GM21390 (cell line): ENCODE results near the gene MYO7A.

Source experiments
- ATAC-seq: cut with Tn5 transposase; IDR thresholded peaks from one replicate; pipeline ENCODE4 v1.9.1; 2021; ENCODE audit not compliant: unreplicated experiment

MYO7A gene

GRCh38 chr11:77111277-77111676 lies 16.8 kb upstream of the MYO7A start:
- no peak for ATAC-seq

- no peak for ATAC-seq
Measured at GRCh38 chr11:77111946-77112345, 16.1 kb upstream of the MYO7A start.

GRCh38 chr11:77112641-77113381 lies 15.2 kb upstream of the MYO7A start:
- ATAC-seq = no peak

- ATAC-seq = no peak
Measured at GRCh38 chr11:77113382-77114088, 14.5 kb upstream of the MYO7A start.

DNA sequence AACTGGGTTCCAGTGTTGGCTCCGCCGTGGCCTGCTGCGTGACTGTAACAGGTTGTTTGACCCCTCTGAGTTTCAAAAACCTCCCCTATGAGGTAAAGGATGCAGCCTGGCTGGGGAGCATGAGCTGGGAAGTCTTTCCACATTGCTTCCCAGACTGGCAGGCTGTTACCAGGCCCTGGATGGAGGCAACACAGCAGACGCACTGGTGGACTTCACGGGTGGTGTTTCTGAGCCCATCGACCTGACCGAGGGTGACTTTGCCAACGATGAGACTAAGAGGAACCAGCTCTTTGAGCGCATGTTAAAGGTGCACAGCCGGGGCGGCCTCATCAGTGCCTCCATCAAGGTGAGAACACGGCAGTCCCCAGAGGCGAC lies 14.0 kb upstream of the MYO7A start:
- no peak for ATAC-seq

DNA sequence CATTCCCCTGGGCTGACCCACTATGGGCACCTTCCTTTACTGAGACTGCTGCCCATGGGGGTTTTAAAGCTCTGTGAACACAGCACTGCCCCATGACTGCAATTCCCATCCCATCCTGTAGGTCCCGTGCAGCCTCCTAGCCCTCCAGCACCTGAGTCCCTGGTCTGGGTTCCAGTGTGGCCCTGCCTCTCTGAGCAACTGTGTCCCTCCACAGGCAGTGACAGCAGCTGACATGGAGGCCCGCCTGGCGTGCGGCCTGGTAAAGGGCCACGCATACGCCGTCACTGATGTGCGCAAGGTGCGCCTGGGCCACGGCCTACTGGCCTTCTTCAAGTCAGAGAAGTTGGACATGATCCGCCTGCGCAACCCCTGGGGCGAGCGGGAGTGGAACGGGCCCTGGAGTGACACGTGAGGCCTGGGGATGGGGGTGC lies 12.8 kb upstream of the MYO7A start:
- ATAC-seq = no peak

- ATAC-seq = no peak
Measured at GRCh38 chr11:77115956-77116355, 12.1 kb upstream of the MYO7A start.

DNA sequence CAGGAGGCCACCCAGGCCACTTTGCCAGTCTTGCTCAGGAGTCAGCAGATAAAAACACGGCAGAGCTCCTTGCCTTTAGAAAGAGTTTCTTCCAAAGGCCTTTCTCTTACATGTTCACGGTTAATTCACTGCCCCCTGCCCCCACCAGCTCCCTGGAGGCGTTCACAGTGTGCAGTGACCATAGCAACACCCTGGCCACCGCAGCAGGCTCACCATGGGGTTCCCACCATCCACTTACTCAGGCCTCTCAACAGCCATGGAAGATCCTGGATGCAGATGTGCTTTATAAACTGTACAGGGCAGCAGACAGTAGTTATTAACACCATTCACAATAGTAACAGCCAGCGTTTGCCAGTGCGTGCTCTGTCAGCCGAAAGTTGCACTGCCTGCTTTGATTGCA lies 10.6 kb upstream of the MYO7A start:
- ATAC-seq = no peak

- no peak for ATAC-seq
Measured at GRCh38 chr11:77118086-77118485, 10.0 kb upstream of the MYO7A start.

GRCh38 chr11:77118971-77119370 lies 9.1 kb upstream of the MYO7A start:
- ATAC-seq = no peak

GRCh38 chr11:77119531-77119936 lies 8.5 kb upstream of the MYO7A start:
- no peak for ATAC-seq

- ATAC-seq = no peak
Measured at GRCh38 chr11:77120571-77120970, 7.5 kb upstream of the MYO7A start.

DNA sequence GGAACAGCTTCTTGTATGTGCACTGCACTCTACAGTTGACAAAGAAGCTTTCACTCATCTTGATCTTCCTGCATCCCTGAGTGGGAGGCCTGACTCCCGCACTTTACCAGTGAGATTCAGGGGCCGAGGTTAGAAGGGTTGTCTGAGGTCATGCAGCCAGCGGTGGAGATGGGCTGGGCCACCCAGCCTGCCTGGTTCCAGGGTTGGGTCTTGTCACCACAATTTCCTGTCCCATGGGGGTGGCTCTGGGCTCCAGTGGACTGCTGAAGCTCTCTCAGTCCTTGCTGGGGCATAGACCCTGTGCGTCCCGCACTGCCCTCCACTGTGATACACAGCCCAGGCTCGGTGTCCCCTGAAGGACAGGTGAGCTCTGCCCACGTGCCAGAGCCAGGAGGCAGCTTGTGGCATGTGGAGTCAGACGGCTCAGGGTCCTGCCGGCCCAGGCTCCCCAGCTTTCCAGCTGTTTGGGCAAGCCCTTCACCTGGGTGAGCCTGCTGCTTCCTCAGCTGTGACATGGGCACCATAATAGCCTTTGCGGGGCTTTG lies 6.9 kb upstream of the MYO7A start:
- ATAC-seq = no peak

DNA sequence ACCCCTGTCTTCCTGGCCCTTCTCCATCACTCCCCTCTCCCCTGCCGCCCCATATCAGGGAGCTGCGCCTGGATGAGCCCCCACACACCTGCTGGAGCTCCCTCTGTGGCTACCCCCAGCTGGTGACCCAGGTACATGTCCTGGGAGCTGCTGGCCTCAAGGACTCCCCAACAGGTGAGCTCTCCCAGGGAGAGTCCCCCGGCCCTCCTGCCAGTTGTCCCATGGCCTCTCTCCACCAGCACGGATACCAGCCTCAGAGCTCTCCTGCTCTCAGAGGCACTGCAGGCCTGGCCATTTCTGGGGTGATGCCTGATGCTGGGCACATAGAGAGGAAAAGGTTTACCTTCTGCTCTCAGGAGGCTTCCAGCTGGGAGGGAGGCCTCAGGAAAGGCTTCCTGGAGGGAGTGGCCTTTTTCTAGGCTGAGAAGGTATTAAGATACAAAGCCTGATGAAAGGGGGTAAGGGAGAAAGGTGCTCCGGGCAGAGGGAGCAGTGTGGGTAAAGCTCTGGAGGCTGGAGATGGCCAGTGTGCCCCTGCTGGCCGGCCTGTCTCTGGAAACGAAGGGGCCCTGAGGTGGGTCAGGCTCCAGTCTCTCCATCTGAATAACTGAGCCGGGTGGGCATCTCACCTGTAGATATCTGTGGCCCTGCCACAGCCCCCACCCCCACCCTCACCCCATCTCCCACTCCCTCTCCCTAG lies 6.0 kb upstream of the MYO7A start:
- ATAC-seq = no peak

DNA sequence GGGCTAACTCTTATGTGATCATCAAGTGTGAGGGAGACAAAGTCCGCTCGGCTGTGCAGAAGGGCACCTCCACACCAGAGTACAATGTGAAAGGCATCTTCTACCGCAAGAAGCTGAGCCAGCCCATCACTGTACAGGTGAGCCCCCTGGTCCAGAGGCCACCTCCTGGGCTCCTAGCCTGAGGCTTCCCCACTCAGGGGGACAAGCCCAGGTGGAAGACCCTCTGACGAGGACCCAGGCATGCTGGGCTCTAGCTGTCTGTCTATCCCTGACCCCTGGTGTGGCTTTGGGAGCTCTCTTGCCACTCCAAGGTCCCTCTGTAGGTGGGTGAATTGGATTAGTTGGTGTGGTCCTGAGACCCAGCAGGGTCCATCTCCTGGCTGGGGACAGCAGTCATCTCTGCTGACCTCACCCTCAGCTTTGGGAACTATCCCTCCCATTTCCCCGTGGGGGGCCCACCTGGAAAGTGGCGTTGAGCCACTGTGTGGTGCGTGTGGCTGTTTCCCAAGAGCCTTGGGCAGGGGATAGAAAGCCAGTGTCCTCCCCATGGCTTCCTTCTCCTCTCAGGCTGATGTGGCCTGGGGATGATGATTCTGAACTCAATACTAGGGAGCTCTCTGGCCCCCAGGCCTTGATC lies 5.4 kb upstream of the MYO7A start:
- no peak for ATAC-seq

DNA sequence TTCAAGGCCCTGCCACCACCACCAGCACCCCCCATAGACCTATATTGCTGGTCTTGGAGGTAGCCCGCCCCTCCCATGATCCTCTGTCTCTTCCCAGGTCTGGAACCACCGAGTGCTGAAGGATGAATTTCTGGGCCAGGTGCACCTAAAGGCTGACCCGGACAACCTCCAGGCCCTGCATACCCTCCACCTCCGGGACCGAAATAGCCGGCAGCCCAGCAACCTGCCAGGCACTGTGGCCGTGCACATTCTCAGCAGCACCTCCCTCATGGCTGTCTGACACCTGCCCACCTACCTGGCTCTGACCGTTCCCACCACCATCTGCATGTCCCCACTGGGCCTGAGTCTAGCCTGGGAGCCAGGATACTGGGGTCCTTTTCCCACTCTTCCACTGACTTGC lies 4.5 kb upstream of the MYO7A start:
- no peak for ATAC-seq

DNA sequence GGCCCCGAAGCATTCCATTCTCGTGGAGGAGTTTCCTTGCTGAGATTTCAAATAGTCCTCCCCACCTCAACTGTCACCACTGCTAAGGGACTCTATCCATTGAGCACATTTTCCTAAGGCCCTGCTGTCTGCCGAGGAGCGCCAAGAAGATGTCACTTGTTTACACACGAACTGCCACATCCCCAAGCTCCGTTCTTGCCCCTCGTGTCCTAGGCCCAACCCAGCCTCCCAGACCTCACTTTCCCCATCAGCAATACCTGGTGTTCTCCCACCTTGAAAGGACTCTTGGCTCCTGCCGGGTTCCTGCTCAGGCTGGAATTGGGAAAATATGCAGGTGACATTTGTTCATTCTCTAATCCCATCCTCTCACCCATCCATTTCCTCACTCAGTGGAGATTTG lies 4.0 kb upstream of the MYO7A start:
- ATAC-seq = no peak

DNA sequence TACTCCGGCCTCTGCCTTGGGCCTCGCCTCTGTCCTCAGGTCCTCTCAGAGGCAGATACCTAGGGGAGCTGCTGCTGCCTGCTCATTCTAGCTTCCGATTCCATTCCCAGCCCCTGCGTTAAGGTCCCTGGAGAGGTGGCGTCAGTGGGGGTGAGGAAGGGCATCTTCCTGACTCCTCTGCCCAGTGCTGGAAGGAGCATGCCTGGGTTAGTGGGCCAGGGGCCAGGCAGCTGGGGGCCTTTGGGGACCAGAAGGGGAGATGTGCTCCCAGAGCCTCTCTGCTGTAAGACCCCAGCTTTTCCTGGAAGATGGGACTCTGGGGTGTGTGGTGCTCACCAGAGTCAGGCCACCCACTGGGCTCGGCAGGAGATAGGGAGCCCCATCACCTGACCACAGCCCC lies 3.6 kb upstream of the MYO7A start:
- ATAC-seq = no peak

GRCh38 chr11:77125191-77125590 lies 2.9 kb upstream of the MYO7A start:
- ATAC-seq = no peak

DNA sequence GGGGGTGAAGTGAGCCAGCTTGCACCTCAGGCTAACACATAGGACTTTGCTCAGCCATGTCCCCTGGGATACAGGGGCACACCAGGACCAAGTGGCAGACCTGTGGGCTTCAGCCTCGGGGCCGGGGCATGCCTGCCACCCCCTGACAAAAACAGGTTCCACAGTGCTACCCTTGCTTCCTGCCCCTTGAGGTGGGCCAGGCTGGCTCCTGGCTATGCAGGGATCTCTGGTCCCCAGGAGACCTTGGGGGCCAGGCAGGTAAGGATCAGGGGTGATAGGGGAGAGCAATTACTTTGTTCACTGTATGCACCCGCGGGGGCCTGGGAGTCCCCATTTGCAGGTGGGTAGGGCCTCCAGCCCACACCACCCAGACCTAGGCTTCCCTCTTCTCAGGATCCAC lies 2.4 kb upstream of the MYO7A start:
- no peak for ATAC-seq

GRCh38 chr11:77126156-77126775 lies 1.8 kb upstream of the MYO7A start:
- no peak for ATAC-seq
